NK-92 (cell line): ENCODE results near the gene NEUROD6.

ENCODE experiments used
- DNase-seq: peaks from one replicate; lab custom pipeline; 2025; ENCODE audit not compliant: unreplicated experiment; lab: John Stamatoyannopoulos, UW

The NEUROD6 gene

DNA sequence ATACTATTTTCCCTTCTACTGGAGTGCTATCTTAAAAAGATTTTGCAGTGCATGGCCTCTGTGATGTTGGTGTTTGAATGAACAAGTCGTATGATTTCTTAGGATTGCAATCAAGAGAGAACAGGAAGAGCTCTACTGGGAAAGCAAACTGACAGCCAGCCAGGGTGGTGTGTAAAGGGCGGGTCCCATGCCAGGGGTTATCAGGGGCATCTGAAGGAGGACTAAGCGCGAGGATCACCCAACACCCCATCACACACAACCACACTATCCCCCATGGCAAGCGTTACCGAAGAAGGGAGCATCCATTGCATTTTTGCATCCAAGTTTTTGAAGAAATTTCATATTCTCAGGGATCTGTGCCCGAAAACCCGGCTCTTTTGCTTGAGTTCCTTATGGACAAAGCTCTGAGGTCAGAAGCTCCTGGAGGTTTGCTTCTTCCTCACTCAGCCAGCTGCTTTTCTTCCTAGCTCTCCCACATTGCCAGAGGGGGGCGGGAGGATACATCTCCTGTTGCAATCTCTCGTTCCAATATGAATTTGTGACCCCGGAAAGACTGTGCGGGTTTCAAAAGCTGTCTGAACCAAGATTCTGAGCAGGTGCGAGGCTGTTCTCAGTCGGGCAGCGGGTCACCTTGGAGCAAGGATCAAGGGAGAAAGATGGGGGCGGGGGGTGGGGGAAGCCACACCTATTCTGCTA is 5.2 kb downstream of the NEUROD6 start:
- no peak for DNase-seq

- DNase-seq, result no peak
Measured at GRCh38 chr7:31333291-31333690, 7.2 kb downstream of the NEUROD6 start.

DNA sequence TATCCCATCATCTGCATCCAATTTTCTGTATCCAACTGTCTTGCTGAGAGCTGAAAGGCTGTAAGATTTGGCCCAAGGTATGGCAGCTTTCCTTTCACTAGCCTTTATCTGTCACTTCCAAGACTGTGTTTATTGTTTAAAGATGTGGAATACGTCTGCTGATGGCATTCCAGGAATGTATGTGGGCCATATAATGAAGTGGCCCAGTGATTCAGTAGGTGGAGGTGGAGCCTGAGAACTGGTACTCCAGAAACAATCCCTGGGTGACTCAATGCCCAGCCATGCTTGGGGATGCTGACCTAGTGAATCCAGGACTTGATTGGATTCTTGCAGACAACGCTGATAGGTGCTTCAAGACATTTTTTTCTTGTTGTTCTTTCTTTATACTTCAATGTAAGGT is 13.5 kb downstream of the NEUROD6 start:
- DNase-seq, result no peak

DNA sequence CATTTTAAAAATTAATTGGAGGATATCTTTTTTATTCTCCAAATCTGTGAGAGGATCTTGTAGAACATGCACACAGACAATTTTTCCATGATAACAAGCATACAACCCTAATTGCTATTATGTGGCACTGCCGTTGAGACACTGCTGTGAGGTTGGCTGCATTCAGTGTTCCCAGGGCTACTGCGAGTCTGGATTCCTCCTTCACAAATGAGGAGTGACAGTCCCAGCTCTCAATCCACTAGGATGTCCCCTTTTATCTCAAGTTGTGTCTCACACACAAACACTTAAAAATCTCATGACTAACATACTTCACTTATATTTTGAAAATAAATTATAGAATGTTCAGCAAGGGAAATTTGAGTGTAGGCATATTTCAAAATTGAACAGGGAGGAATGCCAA is 14.1 kb downstream of the NEUROD6 start:
- no peak for DNase-seq

DNA sequence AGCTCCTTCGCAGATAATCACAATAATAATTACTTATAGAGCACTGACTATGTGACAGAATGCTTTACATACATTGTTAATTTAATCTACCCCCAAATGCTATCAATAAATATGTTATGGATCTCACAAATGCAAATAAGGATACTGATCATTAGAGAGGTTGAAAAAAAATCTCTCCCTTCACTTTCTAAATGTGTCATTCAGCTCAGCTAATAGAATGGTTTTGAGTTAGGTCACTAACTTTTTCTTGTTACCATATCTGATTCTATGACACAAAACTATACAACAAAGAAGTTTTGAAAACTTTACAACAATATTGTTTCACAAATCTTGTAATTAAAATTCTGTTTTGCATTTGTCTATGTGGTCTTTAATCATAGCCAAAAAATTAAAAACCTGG is 17.4 kb downstream of the NEUROD6 start:
- no peak for DNase-seq

GRCh38 chr7:31320675-31321074 is 19.9 kb downstream of the NEUROD6 start:
- DNase-seq, result no peak

DNA sequence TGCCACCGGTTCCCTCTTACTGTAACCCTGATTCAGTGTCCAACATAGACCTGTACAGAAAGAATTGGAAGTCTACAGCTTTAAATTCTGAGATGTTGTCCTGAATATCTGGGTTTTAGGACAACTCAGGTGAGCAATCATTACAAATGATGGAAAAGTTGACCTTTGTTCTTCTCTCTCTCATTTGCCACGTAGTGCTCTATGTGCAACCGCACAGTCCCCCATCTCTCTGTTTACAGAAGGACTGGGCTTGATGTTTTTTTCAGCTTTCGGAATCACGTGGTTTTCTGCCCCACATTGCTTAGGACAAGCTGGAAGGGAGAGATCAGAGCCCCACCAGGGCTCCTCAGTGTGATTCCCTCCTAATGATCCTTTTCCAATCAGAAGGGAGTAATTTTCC is 22.2 kb downstream of the NEUROD6 start:
- no peak for DNase-seq

DNA sequence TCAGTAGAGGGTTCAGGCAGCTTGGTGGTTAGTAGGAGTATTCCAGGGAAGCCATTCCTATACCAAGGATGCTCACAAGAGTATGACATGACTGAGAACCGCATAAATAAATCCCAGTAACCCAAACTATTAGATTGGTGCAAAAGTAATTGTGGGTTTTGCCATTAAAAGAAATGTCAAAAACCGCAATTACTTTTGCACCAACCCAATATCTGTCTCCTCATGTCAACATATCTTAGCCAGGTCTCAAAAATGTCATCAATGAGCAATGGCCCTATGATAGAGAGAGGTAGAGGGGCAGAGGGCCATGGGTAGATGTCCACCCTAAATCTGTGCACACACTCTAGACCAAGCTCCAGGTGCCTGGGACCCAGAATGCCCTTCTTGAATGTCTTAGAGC is 23.6 kb downstream of the NEUROD6 start:
- no peak for DNase-seq

- no peak for DNase-seq
Measured at GRCh38 chr7:31315758-31316157, 24.8 kb downstream of the NEUROD6 start.

DNA sequence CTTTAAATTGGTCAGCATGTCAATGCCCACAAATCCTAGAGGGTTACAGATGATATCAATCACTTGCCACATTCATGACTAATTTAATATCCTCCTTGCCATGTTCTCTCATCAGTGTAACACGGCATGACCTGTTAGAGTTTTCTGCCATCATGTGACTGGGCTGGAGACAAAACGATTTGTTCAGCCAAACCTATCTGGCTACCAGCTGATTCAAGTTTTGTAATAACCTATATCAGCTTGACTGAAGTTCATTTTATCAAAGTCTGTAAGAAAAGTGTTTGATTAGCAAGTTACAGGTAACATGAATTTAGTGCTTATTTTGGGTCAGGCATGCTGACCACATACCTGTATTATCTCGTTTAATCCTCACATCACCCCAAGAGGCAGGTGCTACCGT is 25.7 kb downstream of the NEUROD6 start:
- DNase-seq, result no peak

DNA sequence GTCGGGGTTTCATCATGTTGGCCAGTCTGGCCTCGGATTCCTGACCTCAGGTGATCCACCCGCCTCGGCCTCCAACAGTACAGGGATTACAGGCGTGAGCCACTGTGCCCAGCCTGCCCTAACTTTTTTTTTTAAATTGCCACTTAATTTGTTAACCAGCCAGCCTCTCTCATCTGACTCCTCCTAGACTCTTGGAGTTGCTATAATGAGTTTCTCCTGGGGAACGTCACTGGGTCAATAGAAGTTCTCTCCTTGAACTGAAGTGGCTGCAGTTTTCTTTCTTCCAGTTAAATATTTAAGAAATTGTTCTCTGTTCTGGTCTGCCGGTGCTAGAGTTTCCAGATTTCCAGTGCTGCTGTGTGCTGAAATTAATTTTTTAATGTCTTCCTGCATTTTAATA is 27.6 kb downstream of the NEUROD6 start:
- DNase-seq, result no peak

DNA sequence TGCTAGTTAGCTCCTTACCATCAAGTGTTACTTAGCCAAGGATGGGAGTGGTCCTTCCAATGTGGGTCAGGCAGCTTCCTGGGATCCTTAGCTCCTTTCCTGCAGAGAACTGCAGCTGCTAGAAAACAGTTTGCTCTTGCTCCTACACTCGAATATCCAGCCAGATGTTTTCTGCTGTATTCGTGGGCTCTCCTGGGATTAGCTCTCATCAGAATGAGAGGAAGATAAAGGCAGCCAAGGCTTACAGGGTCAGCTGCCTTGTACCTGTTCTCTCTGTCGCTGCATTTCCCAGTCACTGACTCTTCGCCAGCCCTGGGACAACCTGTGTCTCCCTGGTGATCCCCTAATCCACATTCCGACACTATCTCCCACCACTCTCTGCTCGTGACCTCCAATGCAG is 29.0 kb downstream of the NEUROD6 start:
- DNase-seq, result no peak

DNA sequence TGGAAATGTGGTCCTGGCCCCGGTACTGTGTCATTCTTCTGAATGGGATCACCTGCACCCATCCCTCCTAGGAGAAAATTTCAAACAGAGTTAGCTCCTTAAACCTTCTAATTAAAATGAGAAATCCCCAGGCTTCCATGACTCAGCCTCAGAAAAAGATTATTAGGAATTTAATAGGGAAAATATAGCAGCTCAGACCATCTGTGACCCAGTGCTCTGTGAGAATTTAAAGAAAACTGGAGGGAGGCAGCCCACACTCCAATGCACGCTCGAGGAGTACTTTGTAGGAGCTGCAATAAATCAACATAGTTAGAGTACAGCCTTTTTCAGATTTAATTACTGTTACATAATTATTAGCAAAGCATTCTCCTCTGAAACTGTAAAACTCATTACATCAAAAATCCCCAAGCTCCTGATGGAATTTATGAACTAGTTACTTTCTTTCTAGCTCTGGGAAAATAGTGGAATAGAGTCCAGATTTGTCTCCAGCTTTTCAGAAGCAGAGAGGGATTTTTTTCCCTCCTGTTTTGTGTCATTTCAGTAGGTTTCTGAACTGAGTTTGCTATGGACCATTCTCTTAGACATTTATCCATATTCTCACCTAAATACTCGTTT is 30.1 kb downstream of the NEUROD6 start:
- no peak for DNase-seq

DNA sequence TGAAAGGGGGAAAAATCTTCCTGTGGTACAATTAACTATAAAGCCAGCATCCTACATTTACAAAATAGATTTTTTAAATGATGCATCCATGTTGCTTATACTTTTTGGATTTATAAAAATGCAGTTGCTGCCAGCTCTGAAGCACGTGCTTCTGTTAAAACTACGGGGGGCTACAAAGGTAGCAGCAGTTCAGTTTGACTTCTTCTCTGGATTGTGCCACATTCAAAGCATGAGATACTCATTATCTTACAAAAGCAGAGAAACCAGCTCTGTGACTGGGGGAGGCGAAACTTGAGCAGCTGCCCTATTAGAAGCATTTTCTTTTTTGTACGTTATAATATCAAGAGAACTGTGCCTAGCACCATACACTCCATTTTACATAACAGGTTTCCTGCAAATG is 31.1 kb downstream of the NEUROD6 start:
- no peak for DNase-seq

DNA sequence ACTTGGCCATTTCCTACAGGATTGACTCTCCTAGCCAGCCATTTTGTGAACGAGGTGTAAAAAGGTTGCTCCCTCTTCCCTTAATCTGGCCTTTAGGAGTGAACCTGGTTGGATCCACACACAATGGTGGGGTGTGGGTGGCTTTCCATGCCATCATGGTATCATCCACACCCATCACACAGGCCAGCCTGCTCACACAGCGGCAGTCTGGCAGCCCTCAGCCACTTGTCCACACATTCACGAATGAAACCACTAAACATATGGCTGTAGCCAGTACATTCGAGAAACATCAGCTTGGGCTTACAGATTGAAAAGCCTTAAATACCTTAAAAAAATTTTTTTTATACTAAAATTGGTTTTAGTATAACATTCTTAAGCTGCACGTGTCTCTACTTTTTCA is 31.9 kb downstream of the NEUROD6 start:
- DNase-seq, result no peak

DNA sequence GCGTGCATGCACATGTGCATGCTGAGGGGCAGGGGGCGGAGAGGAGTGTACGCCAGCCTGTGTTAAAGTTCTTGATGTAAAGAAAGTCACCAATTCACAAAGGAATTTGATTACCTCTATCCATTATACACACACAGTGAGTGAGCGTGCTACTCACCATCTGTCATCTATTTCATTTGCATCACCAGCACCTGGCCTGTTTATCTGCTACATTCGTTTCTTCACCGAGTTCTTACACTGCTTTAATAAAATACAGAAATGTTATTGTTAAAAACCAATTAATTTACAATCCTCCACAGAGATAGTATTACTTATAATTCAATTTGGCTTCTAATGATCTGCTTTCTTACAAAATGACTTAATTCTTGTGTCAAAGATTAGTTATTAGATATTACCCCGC is 32.6 kb downstream of the NEUROD6 start:
- no peak for DNase-seq

DNA sequence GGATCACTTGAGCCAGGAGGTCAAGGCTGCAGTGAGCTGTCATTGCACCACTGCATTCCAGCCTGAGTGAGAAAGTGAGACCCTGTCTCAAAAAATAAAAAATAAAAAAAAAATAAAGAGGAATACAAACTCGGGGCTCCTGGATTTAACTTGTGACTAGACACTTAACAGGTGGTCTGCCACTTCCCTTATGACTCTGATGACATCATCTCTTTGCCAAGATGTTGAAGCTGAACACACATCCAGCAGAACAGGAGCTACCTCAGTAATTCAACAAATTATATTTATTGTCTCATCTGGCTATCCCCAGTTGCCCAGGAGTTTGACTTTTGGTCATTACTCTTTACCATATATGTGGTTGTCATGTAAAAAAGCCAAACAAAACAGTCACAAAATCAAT is 35.3 kb downstream of the NEUROD6 start:
- DNase-seq, result no peak

DNA sequence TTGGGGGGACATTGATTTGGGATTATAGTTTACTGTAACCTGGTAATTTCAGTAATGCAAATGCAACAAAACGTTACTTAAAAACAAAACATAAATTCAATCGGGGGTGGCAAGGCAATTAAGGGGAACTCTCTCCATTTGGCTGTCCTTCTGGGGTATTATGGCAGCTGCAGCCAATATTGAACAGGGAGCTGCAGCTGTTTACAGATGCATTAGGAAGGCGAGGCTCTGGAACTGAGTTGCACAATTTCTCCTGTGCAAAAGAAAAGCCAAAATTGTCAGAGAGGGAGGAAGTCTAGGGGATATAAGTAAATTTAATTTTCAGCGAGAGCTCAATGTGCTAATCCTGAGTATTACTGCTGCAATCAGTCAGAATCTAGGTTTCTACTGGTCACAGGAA is 36.1 kb downstream of the NEUROD6 start:
- no peak for DNase-seq

DNA sequence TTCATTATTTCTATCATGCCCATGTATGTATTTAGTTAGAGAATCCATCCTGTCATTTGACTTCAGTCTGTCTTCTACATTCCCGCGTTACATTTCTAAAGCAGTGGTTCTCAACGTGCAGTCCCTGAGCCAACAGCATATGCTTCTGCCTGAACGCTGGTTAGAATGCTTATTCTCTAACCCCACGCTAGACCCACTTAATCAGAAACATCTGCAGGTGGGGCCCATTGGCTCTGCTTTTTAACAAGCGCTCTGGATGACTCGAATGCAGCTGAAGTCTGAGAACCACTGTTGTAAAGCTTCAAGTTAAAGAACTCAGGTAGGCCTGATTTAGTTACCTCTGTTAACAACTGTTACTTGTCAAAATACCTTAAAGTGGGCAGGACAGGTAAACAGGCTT is 38.2 kb downstream of the NEUROD6 start:
- no peak for DNase-seq

DNA sequence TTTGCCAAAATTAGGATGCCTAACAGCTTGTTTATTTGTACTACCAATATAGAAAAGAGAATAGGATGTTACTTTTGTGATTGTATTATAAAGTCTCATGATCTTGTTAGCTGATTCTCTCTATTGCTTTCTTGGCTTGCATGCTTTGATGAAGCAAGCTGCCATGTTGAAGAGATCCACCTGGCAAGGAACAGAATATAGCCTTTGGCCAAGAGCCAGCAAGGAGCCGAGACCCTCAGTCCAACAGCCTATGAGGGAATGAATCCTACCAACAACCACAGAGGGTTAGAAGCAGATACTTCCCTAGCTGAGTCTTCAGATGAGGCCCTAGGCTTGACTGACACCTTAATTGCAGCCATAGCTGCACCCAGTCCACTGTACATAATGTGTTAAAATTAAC is 41.2 kb downstream of the NEUROD6 start:
- DNase-seq, result no peak

- no peak for DNase-seq
Measured at GRCh38 chr7:31290601-31291000, 49.9 kb downstream of the NEUROD6 start.
